GM18519 (cell line): Measurements from ENCODE around the gene COL23A1.

Source experiments
- ATAC-seq: cut with Tn5 transposase; IDR thresholded peaks from one replicate; pipeline ENCODE4 v1.9.1; 2021; ENCODE audit warnings: mild to moderate bottlenecking, moderate library complexity; ENCODE audit not compliant: unreplicated experiment, low FRiP score

COL23A1 gene

GRCh38 chr5:178465861-178466288 is 124.3 kb downstream of the COL23A1 start:
- no peak for ATAC-seq

GRCh38 chr5:178465228-178465860 is 124.8 kb downstream of the COL23A1 start:
- ATAC-seq = no peak

GRCh38 chr5:178464431-178465048 is 125.7 kb downstream of the COL23A1 start:
- no peak for ATAC-seq

GRCh38 chr5:178463321-178464155 is 126.7 kb downstream of the COL23A1 start:
- ATAC-seq = no peak

GRCh38 chr5:178462816-178463215 is 127.4 kb downstream of the COL23A1 start:
- ATAC-seq = no peak

- no peak for ATAC-seq
Measured at GRCh38 chr5:178462076-178462475, 128.1 kb downstream of the COL23A1 start.

GRCh38 chr5:178461004-178461730 is 129.0 kb downstream of the COL23A1 start:
- peak; percentile 47 for ATAC-seq

GRCh38 chr5:178460598-178460997 is 129.6 kb downstream of the COL23A1 start:
- no peak for ATAC-seq

- no peak for ATAC-seq
Measured at GRCh38 chr5:178460174-178460573, 130.0 kb downstream of the COL23A1 start.

GRCh38 chr5:178458140-178458539 is 132.1 kb downstream of the COL23A1 start:
- ATAC-seq = no peak

GRCh38 chr5:178457471-178457870 is 132.7 kb downstream of the COL23A1 start:
- ATAC-seq = no peak

GRCh38 chr5:178455480-178455835 is 134.7 kb downstream of the COL23A1 start:
- no peak for ATAC-seq

GRCh38 chr5:178454821-178455479 is 135.2 kb downstream of the COL23A1 start:
- no peak for ATAC-seq

GRCh38 chr5:178454303-178454702 is 135.9 kb downstream of the COL23A1 start:
- no peak for ATAC-seq

GRCh38 chr5:178453224-178453623 is 137.0 kb downstream of the COL23A1 start:
- no peak for ATAC-seq

- ATAC-seq = no peak
Measured at GRCh38 chr5:178450121-178451028, 139.8 kb downstream of the COL23A1 start.

GRCh38 chr5:178449163-178450070 is 140.8 kb downstream of the COL23A1 start:
- no peak for ATAC-seq

GRCh38 chr5:178445534-178445933 is 144.7 kb downstream of the COL23A1 start:
- ATAC-seq = no peak
